ENCODE data around the gene CDC73.
"Not testable (repeated sequence)": the region's sequence is repeated elsewhere in the genome, so short reads cannot be mapped to it uniquely, and the experiment has no call there.

Gene CDC73

DNA sequence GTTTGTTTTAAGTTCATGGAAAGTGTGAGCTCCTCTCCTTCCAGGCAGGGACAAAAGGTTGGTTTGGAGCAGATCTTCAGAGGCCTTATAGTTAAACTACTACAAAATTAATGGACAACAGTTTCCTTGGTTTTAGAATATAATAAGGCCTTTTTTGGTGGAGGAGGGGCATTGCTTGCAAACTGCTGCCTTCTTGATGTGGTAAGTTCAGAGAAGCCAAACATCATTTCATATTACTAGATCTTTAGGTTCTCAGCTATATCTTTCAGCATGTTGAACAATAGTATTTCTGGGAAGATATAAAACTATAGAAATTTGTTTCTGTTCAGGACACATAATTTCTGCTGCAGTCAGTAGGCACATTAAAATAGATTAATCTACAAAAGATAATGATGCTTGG lies 162.4 kb downstream of the CDC73 start:
- Mint-ChIP-seq H3K36me3 (peaks cover 12 to 24% of the 10 kb centered on the region in 2 donors), H3K9me3 (peaks cover 3 to 4% of the 10 kb centered on the region in 2 donors), H3K4me3 (no peak overlapping the region), H3K27ac (no peak overlapping the region), H3K4me1 (no peaks in the 10 kb centered on the region), H3K27me3 (no peaks in the 10 kb centered on the region)
- ATAC-seq (replicated peaks) (no peak), DNase-seq (no peak)

- Mint-ChIP-seq H3K9me3 (peaks cover 0 to 1% of the 10 kb centered on the region in 2 donors), H3K4me3 (no peak overlapping the region), H3K4me1 (no peaks in the 10 kb centered on the region), H3K27me3 (peaks cover 0 to 4% of the 10 kb centered on the region in 2 donors), H3K36me3 (peaks cover 10 to 19% of the 10 kb centered on the region in 2 donors), H3K27ac (no peak overlapping the region)
- DNase-seq (no peak), ATAC-seq (replicated peaks) (no peak)
Observed at GRCh38 chr1:193285641-193286040, 163.8 kb downstream of the CDC73 start.

GRCh38 chr1:193288548-193289080 lies 166.8 kb downstream of the CDC73 start:
- not testable (repeated sequence) for DNase-seq; H3K4me3 Mint-ChIP-seq; ATAC-seq (replicated peaks); H3K9me3 Mint-ChIP-seq; H3K27ac Mint-ChIP-seq; H3K27me3 Mint-ChIP-seq; H3K4me1 Mint-ChIP-seq
- H3K36me3 Mint-ChIP-seq = peaks cover 6 to 14% of the 10 kb centered on the region in 2 donors

- H3K27ac Mint-ChIP-seq = no peak overlapping the region
- H3K9me3 Mint-ChIP-seq = peaks cover 4 to 5% of the 10 kb centered on the region in 2 donors
- H3K4me1 Mint-ChIP-seq = peaks cover 0 to 6% of the 10 kb centered on the region in 2 donors
- H3K4me3 Mint-ChIP-seq = no peak overlapping the region
- peaks cover 0 to 7% of the 10 kb centered on the region in 2 donors for H3K27me3 Mint-ChIP-seq
- DNase-seq (no peak), ATAC-seq (replicated peaks) (no peak)
- H3K36me3 Mint-ChIP-seq = no peaks in the 10 kb centered on the region
Observed at GRCh38 chr1:193293726-193294125, 171.9 kb downstream of the CDC73 start.

DNA sequence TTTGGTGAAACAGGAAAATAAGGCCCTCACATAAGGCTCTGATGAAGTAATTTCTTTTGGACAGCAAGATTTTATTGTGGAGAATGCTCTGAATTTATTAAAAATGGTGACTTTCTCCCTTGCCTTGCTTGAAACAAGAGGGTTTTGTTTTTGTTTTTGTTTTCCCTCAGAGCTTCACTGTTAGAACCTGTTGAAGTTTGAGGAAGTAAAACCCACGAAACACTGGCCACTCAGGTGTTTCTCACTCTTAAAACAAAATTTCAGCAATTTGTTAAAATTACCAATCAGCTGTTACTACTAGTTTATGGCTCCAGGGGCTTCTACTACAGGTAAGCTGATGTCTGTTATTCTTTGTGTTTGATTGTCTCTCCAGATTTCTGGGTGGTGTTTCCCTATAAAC lies 177.2 kb downstream of the CDC73 start:
- H3K4me3 Mint-ChIP-seq = no peak overlapping the region

GRCh38 chr1:193301746-193302145 lies 179.9 kb downstream of the CDC73 start:
- DNase-seq = no peak
- no peaks in the 10 kb centered on the region for H3K9me3 Mint-ChIP-seq
- peaks cover 0 to 6% of the 10 kb centered on the region in 2 donors for H3K4me1 Mint-ChIP-seq
- H3K36me3 Mint-ChIP-seq = no peaks in the 10 kb centered on the region
- no peak overlapping the region for H3K27ac Mint-ChIP-seq
- H3K4me3 Mint-ChIP-seq = no peak overlapping the region
- no peak for ATAC-seq (replicated peaks)
- no peaks in the 10 kb centered on the region for H3K27me3 Mint-ChIP-seq

More for the DNA sequence above, 177.2 kb downstream of the CDC73 start:
- no peaks in the 10 kb centered on the region for H3K36me3 Mint-ChIP-seq
- peaks cover 0 to 13% of the 10 kb centered on the region in 2 donors for H3K4me1 Mint-ChIP-seq
- H3K27me3 Mint-ChIP-seq = no peaks in the 10 kb centered on the region
- ATAC-seq (replicated peaks) (no peak), DNase-seq (no peak)
- no peak overlapping the region for H3K27ac Mint-ChIP-seq
- H3K9me3 Mint-ChIP-seq = peaks cover 4 to 5% of the 10 kb centered on the region in 2 donors

- ATAC-seq (replicated peaks) = no peak
- Mint-ChIP-seq H3K9me3 (no peaks in the 10 kb centered on the region), H3K36me3 (no peaks in the 10 kb centered on the region), H3K4me1 (peaks cover 0 to 6% of the 10 kb centered on the region in 2 donors), H3K27ac (no peak overlapping the region), H3K27me3 (no peaks in the 10 kb centered on the region), H3K4me3 (no peak overlapping the region)
- DNase-seq = no peak
Observed at GRCh38 chr1:193303849-193304248, 182.0 kb downstream of the CDC73 start.

Measured in stimulated activated naive B cell treated with anti-CD40 and anti-IgM and Interleukin-4, amounts not matched to agents 10 μg/mL and 1 μg/mL and 100 μg/mL, for 72 hours (primary cell).